Endometrial microvascular endothelial cells (primary cell): Measurements from ENCODE around the gene DUS2. TPM values are rescaled to one million over a fixed set of nuclear protein-coding genes. Genes with fewer than 3 reads are reported as not detected.

Experiments
- in situ Hi-C: cut with HindIII; loops from 2 replicates; pipeline ENCODE4 v1.10.0; 2017; ENCODE audit warnings: low sequenced_read_pairs, low pct_unique_long_range_greater_than_20kb; ENCODE audit errors: inconsistent ontology term
- total RNA-seq: library from RNA; depleted of rRNA; stranded (reverse); fragments of >200 nt; gene quantifications from one replicate; pipeline ENCODE4 v1.2.3, GENCODE V29; 2015; ENCODE audit errors: inconsistent ontology term

The DUS2 gene
- total RNA-seq, 1 donor from 2014 or later: 32.6 TPM

DNA sequence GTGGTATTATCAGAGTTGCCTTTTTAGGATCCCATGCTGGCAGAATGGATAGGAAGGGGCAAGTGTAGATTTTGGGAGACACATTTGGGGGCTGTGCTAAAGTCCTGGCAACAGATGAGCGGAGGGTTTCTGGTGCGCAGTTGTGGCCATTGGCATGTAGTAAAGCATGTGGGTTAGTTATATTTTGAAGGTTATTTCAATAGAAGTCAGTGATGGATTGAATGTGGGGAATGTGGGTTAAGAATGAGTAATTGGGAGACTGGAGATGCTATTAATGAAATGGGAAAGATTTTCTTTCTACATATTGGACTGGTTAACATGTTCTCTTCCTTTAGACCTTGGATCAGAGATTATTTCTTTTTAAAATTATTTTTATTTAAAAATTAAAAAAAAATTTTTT lies 10.0 kb downstream of the DUS2 start:
- in situ Hi-C loops: no loop called here

DNA sequence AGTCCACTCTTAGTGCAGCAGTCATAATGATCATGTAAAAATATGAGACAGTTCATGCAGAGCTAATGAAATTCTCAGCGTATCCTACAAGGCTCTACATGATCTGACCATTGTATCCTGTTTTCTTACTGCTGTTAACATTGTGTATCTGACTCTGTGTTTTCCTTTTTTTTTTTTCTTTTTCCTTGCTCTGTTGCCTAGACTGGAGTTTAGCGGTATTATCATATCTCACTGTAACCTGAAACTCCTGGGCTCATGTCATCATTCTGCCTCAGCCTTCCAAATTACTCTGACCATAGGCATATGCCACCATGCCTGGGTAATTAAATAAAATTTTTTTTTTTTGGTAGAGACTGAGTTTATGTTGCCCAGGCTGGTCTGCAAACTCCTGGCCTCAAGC lies 12.1 kb downstream of the DUS2 start:
- in situ Hi-C loops: no loop called here

DNA sequence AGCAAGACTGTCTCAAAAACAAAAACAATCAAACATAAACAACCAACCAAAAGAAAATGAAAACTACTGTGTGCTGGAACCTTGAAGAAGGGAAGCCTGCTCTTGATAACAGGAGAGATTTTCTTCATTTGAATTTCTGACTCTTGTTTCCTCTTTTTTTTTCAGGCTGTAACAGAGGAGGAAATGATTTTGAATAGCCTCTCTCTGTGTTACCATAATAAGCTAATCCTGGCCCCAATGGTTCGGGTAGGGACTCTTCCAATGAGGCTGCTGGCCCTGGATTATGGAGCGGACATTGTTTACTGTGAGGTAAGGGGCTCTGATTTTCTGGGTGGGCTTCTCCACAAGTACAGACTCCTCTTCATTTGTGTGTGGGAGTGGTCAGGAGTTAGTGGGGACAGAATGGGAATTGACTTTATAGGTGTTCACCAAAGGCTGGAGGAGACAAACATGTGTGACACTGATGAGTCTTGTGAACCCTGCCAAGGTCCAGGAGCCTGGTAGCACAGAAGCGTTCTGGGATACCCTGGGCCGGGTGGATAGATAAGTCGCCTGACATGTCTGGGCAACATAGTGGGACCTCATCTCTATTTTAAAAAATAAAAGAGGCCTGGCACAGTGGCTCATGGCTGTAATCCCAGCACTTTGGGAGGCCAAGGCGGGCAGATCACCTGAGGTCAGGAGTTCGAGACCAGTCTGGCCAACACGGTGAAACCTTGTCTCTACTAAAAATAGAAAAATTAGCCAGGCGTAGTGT lies 14.9 kb downstream of the DUS2 start:
- in situ Hi-C loops: no loop called here

DNA sequence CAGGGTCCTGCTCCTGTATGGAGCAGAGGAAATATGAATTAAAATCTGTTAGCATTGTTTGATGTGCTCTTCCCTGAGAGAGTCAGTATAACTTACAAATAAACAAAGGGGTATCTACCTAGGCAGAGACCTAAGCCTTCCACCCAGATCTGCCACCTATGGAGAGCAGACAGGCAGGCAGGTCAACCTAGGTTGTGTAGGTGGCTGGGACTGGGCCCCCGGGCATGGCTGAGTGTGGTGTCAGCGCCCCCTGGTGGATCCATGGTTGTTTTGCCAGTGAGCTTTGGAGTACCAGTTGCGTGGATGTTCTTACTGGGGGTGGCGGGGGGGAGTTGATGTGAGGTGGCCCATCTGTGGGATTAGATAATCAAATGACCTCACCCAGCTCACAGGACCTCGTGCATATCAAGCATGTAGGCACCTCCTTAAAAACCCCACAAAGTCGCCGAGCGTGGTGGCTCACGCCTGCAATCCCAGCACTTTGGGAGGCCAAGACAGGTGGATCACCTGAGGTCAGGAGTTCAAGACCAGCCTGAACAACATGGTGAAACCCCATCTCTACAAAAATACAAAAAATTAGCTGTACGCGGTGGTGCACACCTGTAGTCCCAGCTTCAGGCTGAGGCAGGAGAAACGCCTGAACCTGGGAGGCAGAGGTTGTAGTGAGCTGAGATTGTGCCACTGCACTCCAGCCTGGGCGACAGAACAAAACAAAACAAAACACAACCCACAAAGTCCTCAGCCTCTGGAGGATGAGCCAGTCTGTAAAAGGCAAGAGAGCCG lies 17.6 kb downstream of the DUS2 start:
- in situ Hi-C loops: no loop called here

DNA sequence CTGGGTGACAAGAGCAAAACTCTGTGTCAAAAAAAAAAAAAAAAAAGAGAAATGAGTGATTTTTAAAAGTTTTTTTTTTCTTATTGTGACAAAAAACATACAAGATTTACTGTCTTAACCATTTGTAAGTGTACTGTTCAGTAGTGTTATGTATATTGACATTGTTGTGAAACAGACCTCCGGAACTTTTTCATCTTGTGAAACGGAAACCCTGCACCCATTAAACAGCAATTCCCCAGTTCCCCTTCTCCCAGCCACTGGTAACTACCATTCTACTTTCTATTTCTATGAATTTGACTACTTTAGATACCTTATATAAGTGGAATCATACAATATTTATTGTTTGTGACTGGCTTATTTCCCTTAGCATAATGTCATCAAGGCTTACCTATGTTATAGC lies 18.7 kb downstream of the DUS2 start:
- in situ Hi-C loops: no loop called here

DNA sequence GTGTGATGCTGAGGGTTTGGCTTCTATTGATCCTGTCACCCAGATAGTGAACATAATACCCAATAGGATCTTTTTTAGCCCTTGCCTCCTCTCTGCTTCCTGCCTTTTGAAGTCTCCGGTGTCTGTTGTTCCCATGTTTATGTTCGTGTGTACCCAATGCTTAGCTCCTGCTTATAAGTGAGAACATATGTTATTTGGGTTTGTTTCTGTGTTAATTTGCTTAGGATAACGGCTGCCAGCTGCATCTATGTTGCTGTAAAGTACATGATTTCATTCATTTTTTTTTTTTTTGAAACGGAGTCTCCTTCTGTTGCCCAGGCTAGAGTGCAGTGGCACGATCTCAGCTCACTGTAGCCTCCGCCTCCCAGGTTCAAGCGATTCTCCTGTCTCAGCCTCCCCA lies 23.0 kb downstream of the DUS2 start:
- in situ Hi-C loops: no loop called here

DNA sequence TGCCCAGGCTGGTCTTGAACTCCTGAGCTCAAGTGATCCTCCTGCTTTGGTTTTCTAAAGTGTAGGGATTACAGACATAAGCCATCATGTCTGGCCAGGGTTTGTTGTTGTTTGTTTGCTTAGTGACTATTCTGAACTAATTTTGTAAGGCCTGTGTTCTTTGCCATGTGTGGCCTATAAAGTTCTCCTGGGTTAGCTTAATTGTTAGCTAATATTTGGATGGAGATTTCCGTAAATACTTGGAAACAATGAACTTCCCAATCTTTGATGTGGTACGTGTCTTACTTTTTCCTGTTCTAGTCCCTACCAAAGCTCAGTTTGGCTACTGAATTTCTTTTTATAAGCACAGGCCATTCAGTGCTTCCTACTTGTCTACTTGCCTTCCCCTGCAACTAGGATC lies 24.9 kb downstream of the DUS2 start:
- in situ Hi-C loops: no loop called here

DNA sequence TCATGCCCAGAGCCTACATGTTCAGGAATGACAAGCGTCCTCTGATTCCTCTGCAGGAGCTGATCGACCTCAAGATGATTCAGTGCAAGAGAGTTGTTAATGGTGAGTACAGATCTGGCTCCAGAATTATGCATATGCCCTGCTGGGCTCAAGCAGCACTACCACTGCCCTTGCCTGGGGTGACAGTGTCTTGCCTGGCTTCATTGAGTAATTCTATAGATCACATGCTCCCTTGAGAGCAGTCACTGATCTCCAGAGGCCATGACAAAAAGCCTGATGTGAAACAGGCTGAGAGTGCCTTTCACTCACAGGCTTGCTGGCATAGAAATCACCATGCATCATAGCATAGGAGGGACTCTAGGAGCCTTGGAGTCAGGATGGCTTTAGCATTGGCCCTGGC lies 26.4 kb downstream of the DUS2 start:
- in situ Hi-C loops: no loop called here

DNA sequence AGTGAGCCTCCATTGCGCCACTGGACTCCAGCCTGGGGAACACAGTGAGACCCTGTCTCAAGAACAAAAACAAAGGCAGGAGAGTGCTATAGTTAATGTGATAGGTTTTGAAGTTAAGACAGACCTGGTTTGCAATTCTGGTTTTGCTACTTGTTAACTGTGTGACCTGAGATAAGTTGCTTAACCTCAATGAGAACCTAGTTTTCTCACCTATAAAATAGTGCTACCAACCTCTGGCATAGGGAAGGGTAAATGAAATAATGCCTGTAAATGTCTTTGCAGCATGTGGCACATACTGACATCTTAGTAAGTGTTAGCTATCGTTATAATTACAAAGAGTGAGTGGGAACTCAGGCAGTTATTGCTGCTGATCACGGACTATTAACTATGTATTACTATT lies 32.3 kb downstream of the DUS2 start:
- in situ Hi-C loops: no loop called here

DNA sequence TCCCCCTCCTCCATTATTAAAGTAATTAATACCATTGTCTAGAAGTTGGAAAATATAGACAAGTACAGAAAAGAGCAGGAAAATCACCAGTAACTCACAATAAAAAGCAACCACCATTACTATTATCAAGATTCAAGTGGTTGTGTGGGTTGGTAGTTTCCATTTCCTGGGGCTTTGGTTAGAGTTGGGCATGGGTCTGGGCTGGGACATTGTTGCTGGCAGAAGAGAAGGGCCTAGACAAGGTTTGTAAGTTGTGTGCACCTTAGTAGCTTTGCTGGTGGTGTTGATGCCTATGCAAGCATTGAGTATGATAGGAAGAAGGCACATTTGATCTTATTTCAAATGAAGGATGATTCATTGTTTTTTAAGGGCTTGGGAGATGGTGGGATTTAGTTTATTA lies 36.7 kb downstream of the DUS2 start:
- in situ Hi-C loops: no loop called here

DNA sequence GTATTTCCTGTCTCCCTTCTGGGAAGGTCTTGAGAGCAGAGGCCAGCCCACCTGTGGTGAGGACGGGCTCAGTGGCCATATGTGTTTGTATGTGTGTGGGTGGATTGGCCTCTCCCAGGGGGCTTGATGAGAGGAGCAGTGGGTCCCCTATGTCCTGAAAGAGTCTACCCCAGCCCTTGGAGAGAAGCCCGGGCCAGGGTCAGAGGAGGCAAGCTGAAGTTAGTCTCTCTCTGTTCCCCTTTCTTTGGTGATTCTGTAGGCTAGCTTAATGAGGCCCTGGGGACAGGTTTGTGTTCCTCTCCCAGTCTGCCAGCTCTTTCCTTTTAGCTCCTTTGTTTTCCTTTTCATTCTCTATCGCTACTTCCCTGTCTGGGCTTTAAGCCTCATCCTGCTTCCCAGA lies 38.3 kb downstream of the DUS2 start:
- in situ Hi-C loops: no loop called here

DNA sequence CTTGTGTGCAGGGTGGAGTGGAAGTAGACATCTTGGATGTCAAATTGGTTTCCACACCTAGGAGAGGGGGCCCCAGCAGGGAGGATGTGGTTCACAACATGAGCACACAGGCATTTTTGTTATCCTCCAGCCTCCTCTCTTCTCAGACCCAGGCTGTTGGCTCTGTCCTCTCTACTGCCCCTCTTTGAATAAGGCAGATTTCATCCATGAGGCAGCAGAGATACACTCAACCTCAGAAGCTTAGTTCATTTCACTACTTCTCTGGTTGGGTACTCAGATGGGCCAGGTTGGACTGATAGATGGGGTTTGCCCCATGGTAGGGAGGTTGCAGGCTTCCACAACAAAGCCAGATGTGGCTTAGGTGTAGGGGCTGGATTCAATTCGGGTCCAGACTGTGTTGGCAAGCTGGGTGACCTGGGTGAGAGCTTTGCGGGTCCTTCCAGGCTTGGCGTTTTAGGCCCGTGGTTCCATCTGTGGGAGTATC lies 39.9 kb downstream of the DUS2 start:
- in situ Hi-C loops: no loop called here

DNA sequence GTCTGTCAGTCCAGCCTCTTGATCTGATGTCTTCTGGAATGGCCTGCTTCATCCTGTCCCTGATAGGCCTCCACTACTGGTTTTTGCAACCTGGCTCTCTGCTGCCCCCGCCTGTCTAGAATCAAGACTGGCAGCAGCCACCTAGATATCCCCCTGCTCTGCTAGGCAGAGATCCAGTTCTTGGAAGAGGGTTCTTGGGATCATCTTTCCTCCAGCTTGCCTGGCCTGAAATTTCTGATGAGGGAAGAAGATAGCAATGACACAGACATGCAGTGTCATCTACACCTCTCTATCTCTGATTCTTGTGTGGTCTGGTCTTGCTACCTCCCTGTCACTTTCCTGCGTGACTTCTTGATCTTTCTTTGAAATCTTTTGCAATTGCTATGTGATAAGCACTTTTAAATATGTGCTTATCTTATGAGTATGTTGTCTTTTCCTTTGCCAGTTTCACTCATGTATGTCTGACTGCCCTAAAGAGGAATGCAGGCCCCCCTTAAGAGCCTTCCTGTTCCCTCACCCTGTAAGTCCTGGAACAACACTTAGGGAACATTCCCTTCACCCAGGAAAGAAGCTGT lies 41.8 kb downstream of the DUS2 start:
- in situ Hi-C loops: no loop called here

DNA sequence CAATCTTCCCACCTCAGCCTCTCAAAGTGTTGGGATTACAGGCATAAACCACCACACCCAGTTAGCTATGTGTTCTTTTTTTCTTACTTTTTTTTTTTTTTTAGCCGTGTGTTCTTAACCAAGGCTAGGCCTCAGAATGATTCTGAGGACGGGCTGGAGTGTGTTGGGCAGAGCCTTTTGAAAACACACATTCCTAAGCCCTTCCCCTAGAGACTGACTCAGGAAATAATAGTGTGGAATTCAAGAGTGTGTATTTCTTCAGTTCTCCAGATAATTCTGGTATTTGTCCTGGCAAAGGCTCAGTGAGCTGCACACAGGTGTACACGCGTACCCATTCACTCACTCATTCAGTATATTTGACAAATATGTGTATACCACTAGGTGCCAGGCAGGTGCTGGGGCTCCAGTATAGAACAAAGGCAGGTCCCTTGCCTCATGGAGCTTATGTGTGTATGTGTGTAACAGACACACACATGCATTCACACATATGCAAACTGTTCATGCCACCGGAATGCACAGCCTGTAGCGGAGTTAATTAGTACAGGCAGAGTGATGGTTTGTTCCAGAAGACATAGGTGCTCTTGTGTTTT lies 42.7 kb downstream of the DUS2 start:
- in situ Hi-C loops: no loop called here

DNA sequence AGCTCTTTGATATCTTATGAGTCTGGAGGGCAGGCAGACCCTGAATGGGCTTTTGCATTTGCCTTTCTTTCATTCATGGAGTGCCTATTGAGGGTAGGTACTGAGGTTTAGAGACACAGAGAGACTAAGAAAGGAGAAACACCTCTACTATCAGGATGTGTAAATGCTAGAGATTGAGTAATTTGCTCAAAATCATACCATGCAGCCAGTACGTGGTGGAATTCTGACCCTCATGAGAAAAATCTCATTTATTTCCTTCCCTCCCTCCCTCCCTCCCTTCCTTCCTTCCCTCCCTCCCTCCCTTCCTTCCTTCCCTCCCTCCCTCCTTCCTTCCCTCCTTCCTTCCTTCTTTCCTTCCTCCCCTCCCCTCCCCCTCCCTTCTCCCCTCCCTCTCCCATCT lies 43.7 kb downstream of the DUS2 start:
- in situ Hi-C loops: no loop called here

DNA sequence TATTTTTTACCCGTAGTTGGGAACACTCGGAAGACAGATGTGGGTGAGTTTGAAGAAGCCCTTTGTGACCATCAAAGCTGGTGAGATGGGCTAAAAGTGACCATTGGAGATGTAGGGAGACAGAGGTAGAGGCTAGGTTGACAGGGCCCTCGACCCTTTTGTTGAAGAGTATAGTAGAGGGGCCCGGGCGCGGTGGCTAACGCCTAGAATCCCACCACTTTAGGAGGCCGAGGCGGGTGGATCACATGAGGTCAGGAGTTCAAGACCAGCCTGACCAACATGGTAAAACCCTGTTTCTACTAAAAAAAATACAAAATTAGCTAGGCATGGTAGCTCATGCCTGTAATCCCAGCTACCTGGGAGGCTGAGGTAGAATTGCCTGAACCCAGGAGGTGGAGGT lies 45.8 kb downstream of the DUS2 start:
- in situ Hi-C loops: no loop called here

DNA sequence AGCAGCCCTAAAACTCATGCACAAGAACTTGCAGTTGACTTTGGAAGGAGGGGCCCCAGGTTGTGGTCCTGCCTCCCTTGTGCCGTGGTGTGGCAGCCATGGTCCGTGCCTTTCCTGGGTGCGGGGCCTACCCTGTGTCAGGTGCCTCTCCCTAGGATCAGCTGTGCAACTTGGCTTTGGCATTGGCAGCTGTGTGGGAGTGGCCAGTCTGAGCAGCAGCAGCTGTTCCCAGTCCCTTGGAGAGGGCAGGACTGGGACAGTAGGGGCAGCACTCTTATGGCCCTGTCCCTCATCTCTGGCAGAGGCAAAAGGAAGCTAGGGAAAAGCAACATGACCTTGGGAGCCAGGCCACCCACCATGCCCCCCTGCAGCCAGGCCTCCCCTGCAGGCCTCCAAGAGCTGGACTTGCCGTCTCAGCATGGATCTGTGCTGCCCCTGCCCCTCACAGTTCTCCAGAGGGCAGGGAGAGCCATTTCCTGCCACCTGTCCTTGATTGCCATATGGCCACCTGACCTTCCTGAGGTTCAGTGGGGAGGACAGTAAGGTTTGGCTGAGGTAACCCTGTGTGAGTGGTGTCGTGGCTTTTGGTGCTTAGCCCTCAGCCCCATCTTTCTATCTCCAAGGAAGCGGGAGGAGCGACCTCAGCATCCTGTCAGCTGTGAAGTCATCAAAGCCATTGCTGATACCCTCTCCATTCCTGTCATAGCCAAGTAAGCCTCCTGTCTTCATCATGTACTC lies 46.6 kb downstream of the DUS2 start:
- in situ Hi-C loops: no loop called here

DNA sequence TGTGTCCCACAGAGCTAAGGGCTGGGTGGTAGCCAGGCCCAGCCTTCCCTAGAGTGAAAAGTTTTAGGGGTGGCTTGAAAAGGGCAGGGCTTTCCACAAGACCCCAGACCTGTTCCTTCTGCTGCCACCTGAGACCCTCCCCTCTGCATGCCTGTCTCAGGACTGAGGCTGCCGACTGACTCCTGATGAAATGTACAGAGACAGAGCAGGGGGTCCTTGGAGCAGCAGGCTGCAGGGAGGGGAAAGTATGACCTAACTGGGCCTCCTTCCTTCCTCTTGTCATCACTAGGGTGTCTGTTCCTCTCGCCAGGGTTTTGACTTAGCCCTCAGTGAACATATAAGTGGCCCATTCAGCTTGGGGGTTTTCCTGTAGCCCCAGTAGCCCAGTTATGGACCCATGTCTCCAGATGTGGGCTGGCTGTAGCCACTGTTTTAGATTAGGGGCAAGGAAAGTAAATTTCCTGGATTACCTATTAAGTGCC lies 47.2 kb downstream of the DUS2 start:
- in situ Hi-C loops: no loop called here
